Thoracic aorta (tissue), 2 donors: Measurements from ENCODE around the gene SERPINA9. TPM values are rescaled to one million over a fixed set of nuclear protein-coding genes. Genes with fewer than 3 reads are reported as not detected.

Experiments
- ATAC-seq: fragments of 150-250 bp; one replicate; pipeline ENCODE4 v1.8.0; 2017; ENCODE audit warnings: low read depth; ENCODE audit not compliant: insufficient number of reproducible peaks, low FRiP score
- DNase-seq: peaks from one replicate; pipeline ENCODE4 v3.0.0-alpha.2; 2020; ENCODE audit warnings: low spot score
- H3K27ac ChIP-seq, 2 donors: fragments of 200-600 bp; sonication (generic); 1 replicate in 1 of 2; 2 replicates in 1 of 2; pipeline ENCODE4 v1.5.1; 2016; ENCODE audit warnings: mild to moderate bottlenecking in 2 of 2, moderate library complexity in 2 of 2
- H3K27me3 ChIP-seq: fragments of 200-600 bp; sonication (generic); replicated peaks from 2 replicates; pipeline ENCODE4 v1.6.0; 2016; ENCODE audit warnings: mild to moderate bottlenecking; ENCODE audit not compliant: insufficient read depth
- H3K36me3 ChIP-seq: fragments of 200-600 bp; sonication (generic); one replicate; pipeline ENCODE4 v1.5.1; 2016
- H3K4me1 ChIP-seq, 2 donors: fragments of 200-600 bp; sonication (generic); 1 replicate in 1 of 2; 2 replicates in 1 of 2; pipeline versions ENCODE4 v1.5.1 to v1.6.0; 2016; ENCODE audit warnings: low read depth in 2 of 2, mild to moderate bottlenecking in 1 of 2; ENCODE audit not compliant: control insufficient read depth in 1 of 2
- H3K4me3 ChIP-seq: fragments of 200-600 bp; sonication (generic); 2 replicates; pipeline ENCODE4 v1.5.1; 2016; ENCODE audit warnings: mild to moderate bottlenecking
- H3K9me3 ChIP-seq: fragments of 200-600 bp; sonication (generic); 2 replicates; pipeline ENCODE4 v1.5.1; 2016
- CTCF ChIP-seq: fragments of 200-600 bp; sonication (generic); IDR thresholded peaks from one replicate; pipeline ENCODE4 v1.5.1; 2019; ENCODE audit warnings: antibody characterized with exemption
- total RNA-seq, 2 donors: library from RNA; depleted of rRNA; stranded (reverse); fragments of >200 nt; gene quantifications; one replicate each; pipeline versions ENCODE4 v1.1.0 to v1.2.3, GENCODE V29; 2016

Gene SERPINA9
- total RNA-seq, 2 donors from 2014 or later, result 2.3 TPM; not detected in 1

GRCh38 chr14:94472842-94473241, 3.2 kb downstream of the SERPINA9 start:
- H3K9me3 ChIP-seq, result peaks cover 1% of the 10 kb centered on the region
- no peak for TF ChIP-seq CTCF
- ATAC-seq (no peak), DNase-seq (no peak)
- H3K27me3 ChIP-seq, result no peaks in the 10 kb centered on the region
- no peaks in the 10 kb centered on the region for H3K36me3 ChIP-seq
- H3K27ac ChIP-seq, result no peak overlapping the region
- H3K4me3 ChIP-seq, result no peak overlapping the region
- H3K4me1 ChIP-seq, result no peaks in the 10 kb centered on the region

- H3K4me3 ChIP-seq, result no peak overlapping the region
- H3K36me3 ChIP-seq, result no peaks in the 10 kb centered on the region
- ATAC-seq, result no peak
- no peak for TF ChIP-seq CTCF
- no peaks in the 10 kb centered on the region for H3K9me3 ChIP-seq
- no peak for DNase-seq
- H3K4me1 ChIP-seq, result no peaks in the 10 kb centered on the region
- H3K27ac ChIP-seq, result no peak overlapping the region
- H3K27me3 ChIP-seq, result no peaks in the 10 kb centered on the region
Observed at GRCh38 chr14:94471045-94471444, 5.0 kb downstream of the SERPINA9 start.

GRCh38 chr14:94470311-94470710, 5.7 kb downstream of the SERPINA9 start:
- Histone ChIP-seq H3K4me3 (no peak overlapping the region), H3K27me3 (no peaks in the 10 kb centered on the region), H3K36me3 (no peaks in the 10 kb centered on the region), H3K27ac (no peak overlapping the region), H3K9me3 (no peaks in the 10 kb centered on the region), H3K4me1 (no peaks in the 10 kb centered on the region)
- no peak for TF ChIP-seq CTCF
- no peak for ATAC-seq
- DNase-seq, result no peak

- no peaks in the 10 kb centered on the region for H3K4me1 ChIP-seq
- TF ChIP-seq CTCF, result no peak
- H3K27ac ChIP-seq, result no peak overlapping the region
- no peaks in the 10 kb centered on the region for H3K36me3 ChIP-seq
- ATAC-seq (no peak), DNase-seq (no peak)
- H3K27me3 ChIP-seq, result no peaks in the 10 kb centered on the region
- no peaks in the 10 kb centered on the region for H3K9me3 ChIP-seq
- H3K4me3 ChIP-seq, result no peak overlapping the region
Observed at GRCh38 chr14:94469261-94469660, 6.7 kb downstream of the SERPINA9 start.

- no peaks in the 10 kb centered on the region for H3K36me3 ChIP-seq
- no peak for DNase-seq
- no peaks in the 10 kb centered on the region for H3K9me3 ChIP-seq
- H3K27me3 ChIP-seq, result no peaks in the 10 kb centered on the region
- H3K27ac ChIP-seq, result no peak overlapping the region
- no peak overlapping the region for H3K4me3 ChIP-seq
- no peaks in the 10 kb centered on the region for H3K4me1 ChIP-seq
- no peak for TF ChIP-seq CTCF
- no peak for ATAC-seq
Observed at GRCh38 chr14:94467728-94468520, 8.1 kb downstream of the SERPINA9 start.
